ENCODE data around the gene APBB2.
A peak's percentile ranks its signal among the peaks of the same experiment; 100 is the strongest.

The APBB2 gene

DNA sequence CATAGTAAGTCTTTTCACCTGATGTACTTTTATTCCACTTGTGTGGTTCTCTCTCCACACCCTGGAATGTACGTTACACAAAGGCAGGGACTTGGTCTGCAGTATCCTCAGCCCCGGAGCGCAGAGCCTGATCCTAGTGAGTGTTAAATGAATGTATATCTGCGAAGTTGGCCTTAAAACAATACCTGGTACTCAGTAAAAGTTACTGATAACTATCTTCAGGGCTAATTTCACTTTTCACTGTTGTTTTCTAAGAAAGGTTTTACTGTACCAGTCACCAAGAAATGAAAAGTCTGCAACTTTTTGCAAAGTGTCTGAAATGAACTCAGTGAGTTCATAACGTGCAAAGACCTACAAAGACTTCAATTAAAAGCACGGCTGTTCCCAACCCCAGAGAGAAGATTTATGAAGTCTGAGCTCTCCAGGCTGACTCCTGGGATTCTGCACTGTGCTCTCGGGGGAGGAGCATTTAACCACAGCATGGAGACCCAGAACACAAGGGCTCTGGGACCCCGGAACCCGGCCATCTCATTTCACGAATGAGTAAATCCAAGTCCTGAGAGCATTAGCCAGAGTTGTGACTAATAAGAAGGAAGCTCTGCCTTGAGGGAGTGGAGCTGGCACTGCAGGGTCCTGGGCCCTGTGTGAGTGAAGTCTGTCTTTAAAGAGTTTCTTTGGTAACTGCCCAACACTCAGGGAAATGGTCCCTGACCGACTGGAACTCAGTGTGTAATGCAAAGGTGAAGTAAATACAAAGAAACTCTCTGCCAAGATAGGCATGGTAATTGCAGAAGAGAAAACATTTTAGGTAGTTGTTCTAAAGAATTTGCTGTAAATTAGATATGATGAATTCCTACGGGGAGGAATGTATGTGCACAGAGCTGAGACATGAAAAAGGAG, 298.8 kb downstream of the APBB2 start:
- DNase-seq (ENCODE audit: low read depth), result peak; percentile 88
- no peak overlapping the region for H3K4me3 ChIP-seq (ENCODE audit: low read length)
- TF ChIP-seq, protein P1, sequence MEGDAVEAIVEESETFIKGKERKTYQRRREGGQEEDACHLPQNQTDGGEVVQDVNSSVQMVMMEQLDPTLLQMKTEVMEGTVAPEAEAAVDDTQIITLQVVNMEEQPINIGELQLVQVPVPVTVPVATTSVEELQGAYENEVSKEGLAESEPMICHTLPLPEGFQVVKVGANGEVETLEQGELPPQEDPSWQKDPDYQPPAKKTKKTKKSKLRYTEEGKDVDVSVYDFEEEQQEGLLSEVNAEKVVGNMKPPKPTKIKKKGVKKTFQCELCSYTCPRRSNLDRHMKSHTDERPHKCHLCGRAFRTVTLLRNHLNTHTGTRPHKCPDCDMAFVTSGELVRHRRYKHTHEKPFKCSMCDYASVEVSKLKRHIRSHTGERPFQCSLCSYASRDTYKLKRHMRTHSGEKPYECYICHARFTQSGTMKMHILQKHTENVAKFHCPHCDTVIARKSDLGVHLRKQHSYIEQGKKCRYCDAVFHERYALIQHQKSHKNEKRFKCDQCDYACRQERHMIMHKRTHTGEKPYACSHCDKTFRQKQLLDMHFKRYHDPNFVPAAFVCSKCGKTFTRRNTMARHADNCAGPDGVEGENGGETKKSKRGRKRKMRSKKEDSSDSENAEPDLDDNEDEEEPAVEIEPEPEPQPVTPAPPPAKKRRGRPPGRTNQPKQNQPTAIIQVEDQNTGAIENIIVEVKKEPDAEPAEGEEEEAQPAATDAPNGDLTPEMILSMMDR (conservative IDR thresholded peaks at IDR 0.05; ENCODE audit: low read depth, low read length), result no peak

DNA sequence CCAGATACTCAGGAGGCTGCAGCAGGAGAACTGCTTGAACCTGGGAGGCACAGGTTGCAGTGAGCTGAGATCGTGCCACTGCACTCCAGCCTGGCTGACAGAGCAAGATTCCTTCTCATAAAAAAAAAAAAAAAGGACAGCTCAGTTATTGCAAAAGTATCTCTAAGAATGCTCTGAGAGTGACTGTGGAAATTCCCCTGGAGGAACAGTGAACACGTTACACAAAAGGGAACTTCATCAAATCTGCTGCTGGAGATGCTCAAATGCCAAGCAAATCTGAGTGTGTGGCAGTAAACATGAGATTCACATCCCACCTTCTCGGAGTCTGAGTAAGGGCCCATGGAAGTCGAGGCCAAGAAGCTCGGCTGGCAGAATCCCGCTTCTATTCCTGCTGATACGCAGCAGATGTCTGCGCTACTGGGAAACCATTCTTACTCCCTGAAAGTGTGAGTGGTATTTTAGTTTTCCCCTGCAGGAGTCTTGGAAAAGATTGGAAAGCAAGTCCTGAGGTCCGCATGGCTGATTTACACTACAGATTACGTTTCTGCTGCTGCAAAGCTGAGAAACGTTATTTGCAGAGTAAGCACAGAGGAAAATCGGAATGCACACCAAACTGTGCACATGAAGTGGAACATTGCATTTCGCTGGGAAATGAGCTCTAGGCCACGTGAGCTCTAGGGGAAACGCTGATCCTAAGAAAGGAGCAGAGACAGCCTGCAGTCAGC, 301.7 kb downstream of the APBB2 start:
- H3K4me3 ChIP-seq (ENCODE audit: low read length), result no peak overlapping the region
- TF ChIP-seq, protein P1 (conservative IDR thresholded peaks at IDR 0.05; ENCODE audit: low read depth, low read length), result no peak
- DNase-seq (ENCODE audit: low read depth), result no peak

GRCh38 chr4:40910706-40911105, 303.6 kb downstream of the APBB2 start:
- no peak overlapping the region for H3K4me3 ChIP-seq (ENCODE audit: low read length)
- no peak for DNase-seq (ENCODE audit: low read depth)
- TF ChIP-seq, protein P1 (conservative IDR thresholded peaks at IDR 0.05; ENCODE audit: low read depth, low read length), result no peak

- TF ChIP-seq, protein P1 (conservative IDR thresholded peaks at IDR 0.05; ENCODE audit: low read depth, low read length), result no peak
- H3K4me3 ChIP-seq (ENCODE audit: low read length), result no peak overlapping the region
- peak; percentile 65 for DNase-seq (ENCODE audit: low read depth)
Observed at GRCh38 chr4:40909363-40909876, 304.9 kb downstream of the APBB2 start.

- no peak overlapping the region for H3K4me3 ChIP-seq (ENCODE audit: low read length)
- DNase-seq (ENCODE audit: low read depth), result no peak
- TF ChIP-seq, protein P1 (conservative IDR thresholded peaks at IDR 0.05; ENCODE audit: low read depth, low read length), result peak; percentile 96
Observed at GRCh38 chr4:40908702-40909362, 305.5 kb downstream of the APBB2 start.

DNA sequence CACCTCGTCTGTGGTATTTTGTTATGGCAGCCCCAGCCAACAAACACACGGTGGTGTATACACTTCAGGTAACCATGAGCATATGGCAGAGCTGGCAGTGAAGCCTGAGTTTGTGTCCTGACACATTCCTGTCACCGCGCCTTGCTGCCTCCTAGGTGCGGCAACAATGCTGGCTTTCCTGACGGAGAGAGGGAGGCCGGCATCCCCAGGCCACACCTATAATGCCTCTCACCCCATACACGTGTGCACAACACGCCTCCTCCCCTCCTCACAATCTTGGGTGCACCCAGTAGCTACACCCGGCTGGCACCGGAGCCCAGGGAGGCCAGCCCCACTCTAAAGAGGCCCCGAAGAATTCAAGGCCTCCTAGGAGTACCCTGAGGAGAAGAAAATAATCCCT, 306.0 kb downstream of the APBB2 start:
- DNase-seq (ENCODE audit: low read depth), result no peak
- H3K4me3 ChIP-seq (ENCODE audit: low read length), result no peak overlapping the region
- TF ChIP-seq, protein P1 (conservative IDR thresholded peaks at IDR 0.05; ENCODE audit: low read depth, low read length), result no peak

Data from retinal pigment epithelial cell (primary cell).